SK-N-MC (cell line): Measurements from ENCODE around the gene DENND5B.
"Not testable (repeated sequence)": the region's sequence is repeated elsewhere in the genome, so short reads cannot be mapped to it uniquely, and the experiment has no call there.

Experiments used
- EZH2 ChIP-seq: fragments of 200-600 bp; sonication (generic); IDR thresholded peaks from one replicate; pipeline ENCODE4 v1.6.1; 2017; ENCODE audit warnings: antibody characterized with exemption
- POLR2AphosphoS5 ChIP-seq: IDR thresholded peaks from 2 replicates; pipeline ENCODE4 v1.6.1; 2012; ENCODE audit warnings: mild to moderate bottlenecking, low read depth, low read length, borderline replicate concordance

DNA sequence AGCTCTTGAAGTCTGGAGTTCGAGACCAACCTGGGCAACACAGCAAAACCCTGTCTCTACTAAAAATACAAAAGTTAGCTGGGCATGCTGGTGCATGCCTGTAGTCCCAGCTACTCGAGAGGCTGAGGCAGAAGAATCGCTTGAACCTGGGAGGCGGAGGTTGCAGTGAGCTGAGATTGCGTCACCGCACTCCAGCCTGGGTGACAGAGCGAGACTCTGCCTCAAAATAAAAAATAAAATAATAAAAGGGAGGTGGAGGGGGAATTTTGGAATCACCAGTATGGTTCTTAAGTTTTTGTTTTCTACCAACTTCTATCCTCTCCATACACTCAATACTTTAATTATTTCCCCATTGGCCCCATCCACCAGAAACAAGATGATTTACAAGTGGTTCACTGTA, 16.6 kb downstream of the DENND5B start:
- not testable (repeated sequence) for TF ChIP-seq EZH2, POLR2AphosphoS5
